ENCODE measurements around the gene MINDY4B. TPM values are rescaled to one million over a fixed set of nuclear protein-coding genes. Genes with fewer than 3 reads are reported as not detected.

Gene MINDY4B
- total and polyA plus RNA-seq, 2 of the 4 experiments (the other 2 are of a cell fraction): not detected

GRCh38 chr3:150917951-150918350 lies 12.7 kb upstream of the MINDY4B start:
- POLR2A ChIA-PET (ENCODE audit: unreplicated experiment): no interaction called here
- no peak overlapping the region for H3K9ac ChIP-seq (ENCODE audit: low read depth, low read length)
- no peaks in the 10 kb centered on the region for H3K79me1 ChIP-seq (ENCODE audit: low read depth in 1 of 2, low read length in 2 of 2)
- no peak overlapping the region for H4K8ac ChIP-seq (ENCODE audit: low read depth in 2 of 2, low read length in 2 of 2)
- H3K27ac ChIP-seq (ENCODE audit: insufficient read depth, low read length): no peak overlapping the region
- no peak for TF ChIP-seq SMC3 (IDR thresholded peaks at IDR 0.05; ENCODE audit: low read depth, low read length)
- TF ChIP-seq RFX5 (IDR thresholded peaks at IDR 0.05; ENCODE audit: low read depth, low read length): no peak
- H3K27me3 ChIP-seq (ENCODE audit: control insufficient read depth, insufficient read depth, low read length): peaks cover 10% of the 10 kb centered on the region
- no peaks in the 10 kb centered on the region for H3K36me3 ChIP-seq (ENCODE audit: control insufficient read depth, insufficient read depth, low read length)
- H2AK5ac ChIP-seq (ENCODE audit: low read depth, low read length): no peak overlapping the region
- H3K56ac ChIP-seq (ENCODE audit: extremely low read depth, insufficient read depth, low read length): no peak overlapping the region
- dilution Hi-C loops (cut with HindIII; ENCODE audit: low sequenced_read_pairs, unreplicated experiment): no loop called here
- no peaks in the 10 kb centered on the region for H3K4me1 ChIP-seq (ENCODE audit: control insufficient read depth, insufficient read depth, low read length)
- H2AFZ ChIP-seq (replicated peaks; ENCODE audit: low read length, poor library complexity): peak overlapping the region; percentile 44
- 0% methylated on average over 1 of the region's 7 CpGs; no CpG with 5 or more reads in 1 of the 2 experiments for WGBS, 2 experiments (ENCODE audit: extremely low coverage in 2 of 2, insufficient read length in 1 of 2)
- no peak overlapping the region for H3K4me3 ChIP-seq (ENCODE audit: insufficient read depth, low read depth, low read length)
- DNase-seq (no peak), ATAC-seq (ENCODE audit: low read depth) (no peak)
- H3K9me1 ChIP-seq (ENCODE audit: insufficient read depth, low read length): no peaks in the 10 kb centered on the region
- H2BK20ac ChIP-seq (ENCODE audit: low read depth, low read length): no peak overlapping the region
- intact Hi-C loops (cut with micrococcal nuclease): no loop called here
- no peak overlapping the region for H3K18ac ChIP-seq (ENCODE audit: low read depth, low read length)
- CTCF ChIA-PET: no interaction called here
- H3K4ac ChIP-seq (ENCODE audit: low read depth, low read length): no peak overlapping the region
- in situ Hi-C loops (cut with MboI; ENCODE audit: low sequenced_read_pairs): loop anchor here (25.0 kb wide), 1 partner anchor 219 kb away; no protein-coding TSS in a partner anchor
- BruUV-seq (replicated peaks): no TSS peak
- no peak overlapping the region for H4K5ac ChIP-seq (ENCODE audit: low read depth, low read length)
- no peak overlapping the region for H2BK5ac ChIP-seq (ENCODE audit: low read depth, low read length, poor library complexity, severe bottlenecking)
- H2BK15ac ChIP-seq (ENCODE audit: low read depth, low read length): no peak overlapping the region
- H2AK9ac ChIP-seq (replicated peaks; ENCODE audit: low read depth, low read length, poor library complexity): no peak overlapping the region
- H3K4me2 ChIP-seq (ENCODE audit: low read depth, low read length): no peak overlapping the region
- no peak overlapping the region for H3K23ac ChIP-seq (ENCODE audit: low read depth, low read length)
- H4K20me1 ChIP-seq (ENCODE audit: insufficient read depth, low read length): no peaks in the 10 kb centered on the region
- H4K91ac ChIP-seq (ENCODE audit: insufficient read depth, low read depth, low read length): no peak overlapping the region
- H3K9me3 ChIP-seq (ENCODE audit: control insufficient read depth, insufficient read depth, low read length): no peaks in the 10 kb centered on the region
- H3K14ac ChIP-seq (replicated peaks; ENCODE audit: low read depth, low read length): no peak overlapping the region
- H2BK120ac ChIP-seq (ENCODE audit: low read depth, low read length): no peak overlapping the region
